DND-41 (cell line): ENCODE data around the gene TLDC2.
"Not testable (repeated sequence)": the region's sequence is repeated elsewhere in the genome, so short reads cannot be mapped to it uniquely, and the experiment has no call there.

Experiments
- ATAC-seq: fragments of 200-7000 bp; cut with Tn5 transposase; 3 replicates; pipeline ENCODE4 v1.9.1; 2021; ENCODE audit warnings: low read depth; ENCODE audit not compliant: insufficient read depth
- DNase-seq: peaks from one replicate; pipeline ENCODE4 v3.0.0-alpha.2; 2020
- H2AFZ ChIP-seq: 2 replicates; pipeline ENCODE4 v1.6.0; 2012; ENCODE audit warnings: low read depth, low read length
- H3K27ac ChIP-seq: 2 replicates; pipeline ENCODE4 v1.5.1; 2012; ENCODE audit warnings: low read length, inconsistent platforms
- H3K27me3 ChIP-seq: fragments of 200-600 bp; sonication (generic); 2 replicates; pipeline ENCODE4 v1.6.0; 2012; ENCODE audit warnings: low read length, mild to moderate bottlenecking, inconsistent platforms; ENCODE audit not compliant: insufficient read depth, poor library complexity
- H3K36me3 ChIP-seq: 2 replicates; pipeline ENCODE4 v1.5.1; 2012; ENCODE audit warnings: low read length, inconsistent platforms; ENCODE audit not compliant: insufficient read depth
- H3K4me1 ChIP-seq: 2 replicates; pipeline ENCODE4 v1.5.1; 2012; ENCODE audit warnings: mild to moderate bottlenecking, low read length; ENCODE audit not compliant: insufficient read depth
- H3K4me2 ChIP-seq: 2 replicates; pipeline ENCODE4 v1.6.0; 2012; ENCODE audit warnings: mild to moderate bottlenecking, moderate library complexity, low read length, inconsistent platforms; ENCODE audit not compliant: insufficient read depth
- H3K4me3 ChIP-seq, 2 experiments: fragments of 200-600 bp in 1 of 2; shearing (Covaris generic) in 1 of 2; 2 replicates each; pipeline ENCODE4 v1.5.1; 2012 to 2016; ENCODE audit warnings: inconsistent platforms in 2 of 2, low read length in 2 of 2, mild to moderate bottlenecking in 2 of 2, low read depth in 1 of 2, moderate library complexity in 1 of 2
- H3K79me2 ChIP-seq: 2 replicates; pipeline ENCODE4 v1.6.0; 2012; ENCODE audit warnings: low read length, inconsistent platforms; ENCODE audit not compliant: insufficient read depth
- H3K9ac ChIP-seq: 2 replicates; pipeline ENCODE4 v1.6.0; 2012; ENCODE audit warnings: low read depth, mild to moderate bottlenecking, inconsistent platforms, low read length, moderate library complexity
- H3K9me3 ChIP-seq: 2 replicates; pipeline ENCODE4 v1.5.1; 2012; ENCODE audit warnings: low read length, moderate library complexity, mild to moderate bottlenecking, inconsistent platforms; ENCODE audit not compliant: insufficient read depth, severe bottlenecking
- H4K20me1 ChIP-seq: 2 replicates; pipeline ENCODE4 v1.6.0; 2012; ENCODE audit warnings: low read length; ENCODE audit not compliant: insufficient read depth
- EZH2 ChIP-seq: IDR thresholded peaks from 3 replicates; pipeline ENCODE4 v1.6.1; 2012; ENCODE audit warnings: borderline replicate concordance, low read depth, mild to moderate bottlenecking, moderate library complexity, low read length, inconsistent platforms; ENCODE audit not compliant: severe bottlenecking
- TF ChIP-seq, protein P1 (sequence below): IDR thresholded peaks from 2 replicates; pipeline ENCODE4 v1.5.1; 2012; ENCODE audit warnings: borderline replicate concordance, low read length, moderate library complexity, mild to moderate bottlenecking; ENCODE audit not compliant: poor library complexity, severe bottlenecking; ENCODE audit errors: extremely low read depth

TLDC2 gene

DNA sequence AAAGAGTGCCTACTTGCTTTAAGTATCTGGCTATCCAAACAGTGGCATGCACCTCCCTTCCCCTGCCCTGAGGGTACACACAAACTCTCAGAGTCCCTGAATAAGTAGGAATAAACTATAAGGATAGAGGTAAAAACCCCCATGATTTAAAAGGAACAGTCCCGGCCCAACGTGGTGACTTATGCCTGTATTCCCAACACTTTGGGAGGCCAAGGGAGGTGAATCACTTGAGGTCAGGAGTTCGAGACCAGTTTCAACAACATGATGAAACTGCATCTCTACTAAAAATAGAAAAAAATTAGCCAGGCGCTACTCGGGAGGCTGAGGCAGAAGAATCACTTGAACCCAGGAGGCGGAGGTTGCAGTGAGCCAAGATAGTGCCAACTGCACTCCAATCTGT lies 53.4 kb downstream of the TLDC2 start:
- Histone ChIP-seq H3K4me1 (no peaks in the 10 kb centered on the region), H3K4me2 (no peak overlapping the region), H4K20me1 (no peaks in the 10 kb centered on the region), H3K9ac (no peak overlapping the region), H3K27ac (no peak overlapping the region), H3K9me3 (no peaks in the 10 kb centered on the region), H3K4me3 (no peak overlapping the region), H3K79me2 (no peaks in the 10 kb centered on the region), H3K27me3 (no peaks in the 10 kb centered on the region), H2AFZ (no peak overlapping the region), H3K36me3 (no peaks in the 10 kb centered on the region)
- TF ChIP-seq, protein P1, sequence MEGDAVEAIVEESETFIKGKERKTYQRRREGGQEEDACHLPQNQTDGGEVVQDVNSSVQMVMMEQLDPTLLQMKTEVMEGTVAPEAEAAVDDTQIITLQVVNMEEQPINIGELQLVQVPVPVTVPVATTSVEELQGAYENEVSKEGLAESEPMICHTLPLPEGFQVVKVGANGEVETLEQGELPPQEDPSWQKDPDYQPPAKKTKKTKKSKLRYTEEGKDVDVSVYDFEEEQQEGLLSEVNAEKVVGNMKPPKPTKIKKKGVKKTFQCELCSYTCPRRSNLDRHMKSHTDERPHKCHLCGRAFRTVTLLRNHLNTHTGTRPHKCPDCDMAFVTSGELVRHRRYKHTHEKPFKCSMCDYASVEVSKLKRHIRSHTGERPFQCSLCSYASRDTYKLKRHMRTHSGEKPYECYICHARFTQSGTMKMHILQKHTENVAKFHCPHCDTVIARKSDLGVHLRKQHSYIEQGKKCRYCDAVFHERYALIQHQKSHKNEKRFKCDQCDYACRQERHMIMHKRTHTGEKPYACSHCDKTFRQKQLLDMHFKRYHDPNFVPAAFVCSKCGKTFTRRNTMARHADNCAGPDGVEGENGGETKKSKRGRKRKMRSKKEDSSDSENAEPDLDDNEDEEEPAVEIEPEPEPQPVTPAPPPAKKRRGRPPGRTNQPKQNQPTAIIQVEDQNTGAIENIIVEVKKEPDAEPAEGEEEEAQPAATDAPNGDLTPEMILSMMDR, result no peak
- no peak for TF ChIP-seq EZH2
- DNase-seq (no peak), ATAC-seq (no peak)

GRCh38 chr20:36929691-36930090 lies 53.8 kb downstream of the TLDC2 start:
- no peak for ATAC-seq
- no peak for TF ChIP-seq EZH2
- TF ChIP-seq, protein P1, result no peak
- H4K20me1 ChIP-seq, result no peaks in the 10 kb centered on the region

DNA sequence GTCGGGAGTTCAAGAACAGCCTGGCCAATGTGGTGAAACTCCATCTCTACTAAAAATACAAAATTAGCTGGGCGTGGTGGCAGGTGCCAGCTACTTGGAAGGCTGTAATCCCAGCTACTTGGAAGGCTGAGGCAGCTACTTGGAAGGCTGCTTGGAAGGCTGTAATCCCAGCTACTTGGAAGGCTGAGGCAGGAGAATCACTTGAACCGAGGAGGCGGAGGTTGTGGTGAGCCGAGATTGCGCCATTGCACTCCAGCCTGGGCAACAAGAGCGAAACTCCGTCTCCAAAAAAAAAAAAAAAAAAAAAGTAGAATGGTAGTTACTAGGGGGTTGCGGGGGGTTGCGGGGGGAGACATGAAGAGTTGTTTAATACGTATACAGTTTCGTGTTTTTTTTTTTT lies 56.1 kb downstream of the TLDC2 start:
- not testable (repeated sequence) for DNase-seq, H4K20me1 ChIP-seq, H3K9me3 ChIP-seq, H3K27me3 ChIP-seq, H2AFZ ChIP-seq, ATAC-seq, H3K4me3 ChIP-seq, H3K4me1 ChIP-seq, H3K79me2 ChIP-seq, H3K4me2 ChIP-seq, H3K27ac ChIP-seq, H3K36me3 ChIP-seq, H3K9ac ChIP-seq

More at GRCh38 chr20:36929691-36930090, 53.8 kb downstream of the TLDC2 start:
- Histone ChIP-seq H3K27ac (no peak overlapping the region), H3K9me3 (no peaks in the 10 kb centered on the region), H3K27me3 (no peaks in the 10 kb centered on the region), H3K4me1 (no peaks in the 10 kb centered on the region), H2AFZ (no peak overlapping the region), H3K4me3 (no peak overlapping the region), H3K79me2 (no peaks in the 10 kb centered on the region), H3K36me3 (no peaks in the 10 kb centered on the region), H3K4me2 (no peak overlapping the region), H3K9ac (no peak overlapping the region)
- DNase-seq, result no peak

DNA sequence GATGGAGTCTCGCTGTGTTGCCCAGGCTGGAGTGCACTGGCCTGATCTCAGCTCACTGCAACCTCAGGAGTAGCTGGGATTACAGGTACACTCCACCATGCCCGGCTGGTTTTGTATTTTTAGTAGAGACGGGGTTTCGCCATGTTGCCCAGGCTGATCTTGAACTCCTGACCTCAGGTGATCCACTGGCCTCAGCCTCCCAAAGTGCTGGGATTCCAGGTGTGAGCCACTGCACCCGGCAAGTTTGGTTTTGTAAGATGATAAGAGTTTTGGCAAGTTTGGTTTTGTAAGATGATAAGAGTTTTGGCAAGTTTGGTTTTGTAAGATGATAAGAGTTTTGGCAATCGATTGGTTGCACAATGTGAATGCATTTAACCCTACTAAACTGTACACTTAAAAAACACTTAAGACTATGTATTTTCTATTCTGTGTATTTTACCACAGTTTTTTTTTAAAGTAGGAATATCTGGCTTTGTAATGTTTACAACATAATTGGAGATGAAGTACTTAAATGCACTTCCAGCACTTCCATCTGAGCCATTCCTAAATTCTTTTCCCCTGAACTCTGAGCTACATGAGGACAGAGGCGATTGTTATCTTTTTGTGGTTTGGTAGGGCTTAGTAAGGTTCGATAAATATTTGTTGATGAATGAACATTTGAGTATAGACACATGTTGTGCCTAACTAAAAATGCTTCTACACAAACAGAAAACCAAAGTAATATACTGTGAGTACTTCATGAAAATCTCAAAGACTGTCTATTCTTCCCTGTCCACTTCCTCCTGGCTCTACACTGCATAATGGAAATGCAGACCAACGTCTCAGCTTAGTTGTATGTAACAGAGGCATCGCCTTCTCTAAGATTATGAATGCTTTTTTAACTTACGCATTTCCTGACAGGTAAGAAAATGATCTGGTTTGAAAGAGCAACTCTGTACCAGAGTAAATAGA lies 56.8 kb downstream of the TLDC2 start:
- Histone ChIP-seq H3K27me3 (no peaks in the 10 kb centered on the region), H3K9me3 (no peaks in the 10 kb centered on the region), H3K27ac (no peak overlapping the region), H3K79me2 (no peaks in the 10 kb centered on the region), H2AFZ (no peak overlapping the region), H4K20me1 (no peaks in the 10 kb centered on the region), H3K4me3 (no peak overlapping the region), H3K36me3 (no peaks in the 10 kb centered on the region), H3K4me1 (no peaks in the 10 kb centered on the region), H3K4me2 (no peak overlapping the region), H3K9ac (no peak overlapping the region)
- DNase-seq (no peak), ATAC-seq (no peak)
- TF ChIP-seq EZH2, result no peak
- TF ChIP-seq, protein P1, result no peak

GRCh38 chr20:36933571-36933970 lies 57.6 kb downstream of the TLDC2 start:
- not testable (repeated sequence) for H3K36me3 ChIP-seq, H3K27me3 ChIP-seq, H3K9me3 ChIP-seq, H3K9ac ChIP-seq, ATAC-seq, H3K4me3 ChIP-seq, H3K4me2 ChIP-seq, H3K4me1 ChIP-seq, DNase-seq, H3K27ac ChIP-seq, H3K79me2 ChIP-seq, H4K20me1 ChIP-seq, H2AFZ ChIP-seq
